HG03066 (cell line): ENCODE results near the gene MCC.

ENCODE experiments used
- ATAC-seq: cut with Tn5 transposase; IDR thresholded peaks from one replicate; pipeline ENCODE4 v1.9.1; 2021; ENCODE audit warnings: low read depth; ENCODE audit not compliant: unreplicated experiment

MCC gene

DNA sequence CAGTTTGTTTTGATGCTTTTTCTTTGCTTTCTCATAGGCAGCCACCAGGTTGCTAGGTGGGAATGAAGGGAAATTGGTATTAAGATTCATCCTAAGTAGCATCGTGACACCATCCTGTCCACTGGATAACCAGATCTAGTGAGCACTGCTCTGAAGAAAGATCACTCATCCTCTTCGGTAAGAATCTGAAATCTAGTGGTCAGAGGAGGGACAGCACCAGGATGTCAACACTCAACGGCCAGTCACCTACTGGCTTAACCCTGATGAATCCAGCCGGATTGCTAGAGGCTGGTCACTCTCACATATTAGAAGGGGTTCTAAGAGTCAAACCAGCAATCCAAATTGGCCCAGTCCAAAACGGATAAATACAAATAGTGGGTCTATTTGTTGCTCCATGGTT is 460.8 kb downstream of the MCC start:
- ATAC-seq, result no peak

DNA sequence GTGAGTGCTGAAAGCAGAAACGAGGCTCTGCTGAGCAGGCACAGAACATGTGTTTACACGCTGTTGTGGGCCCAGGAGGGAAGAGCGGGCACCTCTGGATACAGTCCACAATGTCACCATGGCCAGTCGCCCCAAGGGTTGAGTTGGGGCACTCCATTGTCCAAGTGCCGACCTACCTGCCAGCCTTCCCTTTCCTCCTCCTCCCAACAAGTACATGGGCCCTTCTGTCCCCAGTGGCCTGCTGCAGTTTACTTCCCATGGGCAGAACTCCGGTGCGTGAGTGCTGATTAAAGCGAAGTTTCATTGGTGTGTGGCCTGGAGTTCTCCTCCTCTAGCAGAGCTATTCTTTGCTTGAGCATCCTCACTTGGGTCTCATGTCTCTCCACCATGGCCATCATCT is 461.2 kb downstream of the MCC start:
- no peak for ATAC-seq

- no peak for ATAC-seq
Observed at GRCh38 chr5:113026211-113026610, 462.0 kb downstream of the MCC start.

DNA sequence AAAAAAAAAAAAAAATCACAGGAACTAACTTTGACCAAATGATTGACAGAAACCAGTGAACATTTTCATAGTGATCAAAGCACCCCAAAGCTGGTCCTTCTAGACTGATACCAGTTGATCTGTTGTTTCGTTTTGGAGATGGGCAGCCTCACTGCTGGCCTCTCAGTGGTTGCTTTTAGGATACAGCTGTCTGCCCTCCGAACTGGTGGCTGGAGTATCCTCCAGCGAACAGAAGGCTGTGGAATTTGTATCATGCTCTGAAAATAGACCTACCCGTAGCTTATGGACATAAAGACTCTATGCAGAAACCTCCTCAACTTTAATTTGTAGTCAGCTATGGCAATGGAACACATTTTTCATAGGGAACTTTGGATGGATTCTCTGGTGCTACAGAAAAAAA is 462.7 kb downstream of the MCC start:
- ATAC-seq, result no peak

GRCh38 chr5:113024076-113024697 is 464.1 kb downstream of the MCC start:
- ATAC-seq, result no peak

- ATAC-seq, result peak; percentile 64
Observed at GRCh38 chr5:113022661-113023060, 465.6 kb downstream of the MCC start.

DNA sequence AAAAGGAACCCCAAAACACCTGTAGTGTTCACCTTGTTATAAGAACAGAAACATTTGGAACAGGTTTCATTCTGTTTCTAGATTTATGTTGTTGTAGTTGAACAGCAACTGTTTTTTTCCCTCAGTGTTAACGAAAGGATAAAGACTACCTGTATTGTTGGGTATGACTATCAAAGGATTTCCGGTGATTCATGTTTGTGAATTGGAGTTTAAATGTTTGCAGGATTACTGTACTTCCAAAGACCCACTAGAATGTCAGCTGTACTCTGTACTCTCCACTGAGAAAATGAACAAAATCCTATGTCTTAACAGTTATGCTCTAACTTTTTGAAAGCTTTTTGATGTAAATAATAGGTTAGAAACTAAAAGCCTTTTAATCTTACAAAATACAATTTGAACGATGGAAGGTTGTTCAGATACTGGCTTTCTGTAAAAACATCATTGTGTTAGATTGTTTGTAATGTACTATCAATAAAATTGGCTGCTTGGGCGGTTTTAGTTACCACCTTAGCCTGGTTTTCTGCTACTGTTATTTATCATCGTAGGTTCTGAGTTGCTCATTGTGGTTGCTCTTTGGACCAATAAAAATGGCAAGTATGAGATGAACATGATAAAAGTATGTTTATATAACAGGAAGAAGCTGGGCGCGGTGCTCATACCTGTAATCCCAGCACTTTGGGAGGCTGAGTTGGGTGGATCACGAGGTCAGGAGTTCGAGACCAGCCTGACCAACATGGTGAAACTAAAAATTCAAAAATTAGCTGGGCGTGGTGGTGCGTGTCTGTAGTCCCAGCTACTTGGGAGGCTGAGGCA is 467.6 kb downstream of the MCC start:
- no peak for ATAC-seq

GRCh38 chr5:113017881-113018635 is 470.2 kb downstream of the MCC start:
- no peak for ATAC-seq

DNA sequence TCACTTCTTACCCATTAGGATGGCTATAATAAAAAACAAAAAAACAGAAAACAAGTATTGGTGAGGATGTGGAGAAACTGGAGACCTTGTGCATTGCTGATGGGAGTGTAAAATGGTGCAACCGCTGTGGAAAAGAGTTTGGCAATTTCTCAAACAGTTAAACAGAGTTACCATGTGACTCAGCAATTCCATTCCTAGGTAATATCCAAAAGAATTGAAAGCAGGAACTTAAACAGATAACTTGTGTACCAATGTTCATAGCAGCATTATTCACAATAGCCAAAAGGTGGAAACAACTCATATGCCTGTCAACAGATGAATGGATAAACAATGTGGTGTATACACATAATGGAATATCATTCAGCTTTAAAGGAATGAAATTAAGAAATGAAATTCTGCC is 482.8 kb downstream of the MCC start:
- no peak for ATAC-seq

- ATAC-seq, result no peak
Observed at GRCh38 chr5:113003763-113004162, 484.5 kb downstream of the MCC start.

DNA sequence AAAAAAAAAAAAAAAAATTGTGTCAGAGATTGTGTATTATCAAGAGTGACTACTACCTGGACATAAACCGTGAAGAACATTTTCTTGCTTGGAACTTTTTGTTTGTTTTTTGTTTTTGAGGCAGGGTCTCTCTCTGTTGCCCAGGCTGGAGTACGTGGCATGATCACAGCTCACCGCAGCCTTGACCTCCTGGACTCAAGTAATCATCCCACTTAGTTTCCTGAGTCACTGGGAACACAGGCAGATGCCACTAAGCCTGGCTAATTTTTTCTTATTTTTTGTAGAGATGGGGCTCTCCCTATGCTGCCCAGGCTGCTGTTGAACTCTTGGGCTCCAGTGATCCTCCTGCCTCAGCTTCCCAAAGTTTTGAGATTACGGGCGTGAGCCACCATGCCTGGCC is 485.8 kb downstream of the MCC start:
- ATAC-seq, result no peak

DNA sequence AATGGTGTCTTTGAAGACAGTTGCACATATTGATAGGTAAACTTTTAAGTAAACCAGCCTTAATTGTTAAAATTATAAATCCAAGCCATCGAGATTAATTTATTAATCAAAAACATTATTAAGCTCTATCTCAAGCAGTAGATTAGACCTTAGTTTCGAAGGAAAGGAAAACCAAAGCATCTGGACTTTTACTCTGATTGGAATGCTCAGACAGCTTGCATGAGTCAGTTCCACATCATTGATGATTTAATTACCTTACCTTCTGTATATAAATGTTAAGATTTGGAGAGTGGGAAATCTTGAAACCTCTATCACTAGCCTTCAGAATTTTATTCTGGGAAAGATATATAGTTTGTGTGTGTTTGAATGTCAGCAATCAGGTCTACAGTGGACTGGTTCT is 487.8 kb downstream of the MCC start:
- no peak for ATAC-seq

DNA sequence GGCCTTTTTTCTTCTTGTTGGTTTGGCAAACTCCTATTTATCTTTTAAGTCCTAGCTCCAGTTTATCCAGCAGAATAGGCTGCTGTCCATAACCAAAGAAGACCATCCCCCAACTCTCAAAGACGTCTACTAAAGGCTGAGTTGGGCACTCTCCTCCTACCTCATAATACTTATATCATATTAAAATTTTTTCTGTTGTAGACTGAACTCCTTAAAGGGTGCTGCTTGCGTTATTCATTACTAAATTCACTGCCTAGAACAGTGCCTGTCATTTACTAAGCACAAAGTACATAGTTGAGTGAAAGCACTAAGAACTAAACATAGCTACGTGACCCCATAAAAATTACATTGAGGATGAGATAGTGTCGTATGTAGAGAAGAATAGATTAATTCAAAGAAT is 490.0 kb downstream of the MCC start:
- ATAC-seq, result no peak

- ATAC-seq, result no peak
Observed at GRCh38 chr5:112996830-112997374, 491.4 kb downstream of the MCC start.

DNA sequence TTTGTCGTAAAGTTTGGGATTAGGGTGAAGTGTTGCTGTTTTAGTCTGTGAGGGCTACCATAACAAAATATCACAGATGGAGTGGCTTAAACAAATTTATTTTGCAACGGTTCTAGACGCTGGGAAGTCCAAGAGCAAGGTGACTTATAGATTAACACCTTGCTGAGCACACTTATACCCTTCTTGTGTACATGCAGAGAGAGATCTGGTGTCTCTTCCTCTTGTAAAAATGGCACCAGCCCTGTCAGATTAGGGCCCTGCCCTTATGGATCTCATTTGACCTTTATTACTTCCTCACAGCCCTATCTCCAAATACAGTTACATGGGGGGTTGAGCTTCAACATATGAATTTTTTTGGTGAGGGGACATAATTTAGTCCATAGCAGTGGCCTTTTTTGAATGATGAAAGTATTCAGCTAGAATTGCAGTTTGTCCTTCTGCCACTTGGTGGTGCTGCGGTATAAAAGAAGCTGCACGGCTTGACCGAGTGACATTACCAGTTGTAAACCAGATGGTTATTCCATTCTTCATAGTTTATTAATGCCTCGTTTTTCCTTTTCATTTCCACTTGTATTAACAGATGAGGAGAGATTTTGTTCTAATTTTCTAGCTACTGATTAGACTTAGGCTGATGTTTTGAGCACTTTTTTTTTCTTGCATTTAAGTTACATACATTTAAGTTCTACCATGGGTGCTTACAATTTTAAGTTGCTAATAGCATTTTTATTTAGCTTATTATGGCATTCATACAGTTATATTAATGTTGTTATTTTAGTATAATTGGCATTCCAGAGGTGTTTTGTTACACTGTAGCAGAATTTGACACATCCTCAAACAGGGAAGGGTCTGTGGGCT is 492.3 kb downstream of the MCC start:
- ATAC-seq, result peak; percentile 84

GRCh38 chr5:112986224-112986623 is 502.0 kb downstream of the MCC start:
- no peak for ATAC-seq

GRCh38 chr5:112983363-112983762 is 504.9 kb downstream of the MCC start:
- ATAC-seq, result no peak

- ATAC-seq, result no peak
Observed at GRCh38 chr5:112979723-112980122, 508.5 kb downstream of the MCC start.

DNA sequence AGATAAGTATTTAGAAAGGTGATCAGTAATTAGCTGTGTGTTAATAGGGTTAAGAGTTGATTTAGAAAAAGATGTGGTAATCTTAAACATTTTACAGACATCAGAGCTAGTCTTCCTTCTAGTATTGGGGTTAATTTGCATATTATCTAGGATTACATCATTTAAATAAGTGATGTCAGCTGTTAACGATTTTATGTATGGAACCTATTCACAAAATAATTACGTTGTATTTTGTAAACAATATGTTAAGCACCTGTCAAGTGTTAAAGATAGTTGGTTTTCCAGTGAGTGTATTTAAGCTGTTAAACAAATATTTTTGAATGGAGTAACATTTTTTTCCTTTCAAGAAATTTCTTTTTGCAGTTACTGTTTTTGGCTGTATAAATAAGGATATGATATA is 509.4 kb downstream of the MCC start:
- ATAC-seq, result no peak

GRCh38 chr5:112977440-112977861 is 510.8 kb downstream of the MCC start:
- no peak for ATAC-seq
